GM21717 (cell line): ENCODE results near the gene FUOM.
"Not testable (repeated sequence)": the region's sequence is repeated elsewhere in the genome, so short reads cannot be mapped to it uniquely, and the experiment has no call there.

ENCODE experiments used
- ATAC-seq: cut with Tn5 transposase; IDR thresholded peaks from one replicate; pipeline ENCODE4 v1.9.1; 2021; ENCODE audit warnings: mild to moderate bottlenecking, moderate library complexity; ENCODE audit not compliant: unreplicated experiment

FUOM gene

GRCh38 chr10:133335246-133336117 lies 22.3 kb downstream of the FUOM start:
- no peak for ATAC-seq

- no peak for ATAC-seq
These were observed 23.1 kb downstream of the FUOM start for GRCh38 chr10:133334503-133335245.

GRCh38 chr10:133332936-133333699 lies 24.7 kb downstream of the FUOM start:
- ATAC-seq, result no peak

GRCh38 chr10:133329491-133330202 lies 28.2 kb downstream of the FUOM start:
- ATAC-seq, result peak; percentile 84

- ATAC-seq, result no peak
These were observed 29.2 kb downstream of the FUOM start for GRCh38 chr10:133328358-133329343.

- no peak for ATAC-seq
These were observed 30.0 kb downstream of the FUOM start for GRCh38 chr10:133327651-133328357.

- ATAC-seq, result no peak
These were observed 30.8 kb downstream of the FUOM start for GRCh38 chr10:133326745-133327650.

GRCh38 chr10:133326223-133326551 lies 31.6 kb downstream of the FUOM start:
- no peak for ATAC-seq

- ATAC-seq, result no peak
These were observed 32.2 kb downstream of the FUOM start for GRCh38 chr10:133325440-133326222.

GRCh38 chr10:133324857-133325260 lies 33.0 kb downstream of the FUOM start:
- no peak for ATAC-seq

GRCh38 chr10:133324198-133324792 lies 33.5 kb downstream of the FUOM start:
- no peak for ATAC-seq

GRCh38 chr10:133322064-133322709 lies 35.6 kb downstream of the FUOM start:
- ATAC-seq, result not testable (repeated sequence)

GRCh38 chr10:133320852-133321422 lies 36.9 kb downstream of the FUOM start:
- ATAC-seq, result not testable (repeated sequence)

GRCh38 chr10:133318494-133319127 lies 39.2 kb downstream of the FUOM start:
- ATAC-seq, result peak; percentile 72

GRCh38 chr10:133316732-133317131 lies 41.1 kb downstream of the FUOM start:
- ATAC-seq, result no peak
